Colon (tissue), 2 donors: ENCODE measurements around the gene ASCC2.
"Not testable (repeated sequence)": the region's sequence is repeated elsewhere in the genome, so short reads cannot be mapped to it uniquely, and the experiment has no call there.

Experiments
- FAIRE-seq: peaks from 2 replicates; lab custom pipeline; 2012; peaks lifted over from hg19 to GRCh38; lab: Jason Lieb, UNC
- donor health status: control.
- donor health status: control.

Gene ASCC2

GRCh38 chr22:29784451-29785361 is 53.4 kb downstream of the ASCC2 start:
- no peak for FAIRE-seq

DNA sequence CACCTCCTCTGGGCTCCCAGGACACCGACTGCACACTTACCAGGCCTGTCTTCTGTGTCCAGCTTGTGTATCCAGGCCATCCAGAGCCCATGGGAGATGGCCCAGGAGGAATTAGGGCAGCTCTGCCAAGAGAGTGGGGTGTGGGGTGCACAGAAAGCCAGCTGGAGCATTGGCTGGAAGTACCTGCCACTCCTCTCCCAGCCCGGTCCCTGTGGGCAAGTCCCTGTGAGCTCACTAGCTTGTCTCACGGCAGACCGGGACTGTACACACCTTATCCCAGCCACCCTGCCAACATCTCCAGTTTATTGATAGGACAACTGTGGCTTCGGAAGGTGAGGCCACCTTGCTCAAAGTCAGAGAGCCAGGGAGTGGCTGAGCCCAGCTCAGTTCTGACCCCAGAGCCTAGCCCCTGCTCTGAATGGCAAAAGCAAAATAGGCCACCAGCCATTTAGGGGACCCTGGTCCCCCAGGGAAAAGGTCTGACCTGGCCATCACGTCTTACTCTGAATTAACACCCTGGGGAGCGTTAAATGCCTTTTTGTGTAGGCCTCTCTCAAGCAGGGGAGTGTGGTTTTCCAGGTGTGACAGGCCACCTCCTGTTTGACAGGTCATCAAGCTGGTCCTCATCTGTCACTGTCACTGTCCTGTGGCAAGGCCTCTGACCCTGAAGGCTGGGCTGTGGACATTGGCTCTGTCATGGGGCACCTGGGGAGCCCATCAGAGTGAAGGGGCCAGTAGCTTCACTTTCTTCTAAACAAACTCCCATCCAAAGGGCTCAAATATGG is 55.8 kb downstream of the ASCC2 start:
- FAIRE-seq = no peak

GRCh38 chr22:29780748-29781676 is 57.1 kb downstream of the ASCC2 start:
- FAIRE-seq = no peak

GRCh38 chr22:29780220-29780619 is 57.9 kb downstream of the ASCC2 start:
- FAIRE-seq = no peak

GRCh38 chr22:29773233-29773632 is 64.8 kb downstream of the ASCC2 start:
- FAIRE-seq = no peak

- no peak for FAIRE-seq
These were observed 65.9 kb downstream of the ASCC2 start for GRCh38 chr22:29772170-29772641.

DNA sequence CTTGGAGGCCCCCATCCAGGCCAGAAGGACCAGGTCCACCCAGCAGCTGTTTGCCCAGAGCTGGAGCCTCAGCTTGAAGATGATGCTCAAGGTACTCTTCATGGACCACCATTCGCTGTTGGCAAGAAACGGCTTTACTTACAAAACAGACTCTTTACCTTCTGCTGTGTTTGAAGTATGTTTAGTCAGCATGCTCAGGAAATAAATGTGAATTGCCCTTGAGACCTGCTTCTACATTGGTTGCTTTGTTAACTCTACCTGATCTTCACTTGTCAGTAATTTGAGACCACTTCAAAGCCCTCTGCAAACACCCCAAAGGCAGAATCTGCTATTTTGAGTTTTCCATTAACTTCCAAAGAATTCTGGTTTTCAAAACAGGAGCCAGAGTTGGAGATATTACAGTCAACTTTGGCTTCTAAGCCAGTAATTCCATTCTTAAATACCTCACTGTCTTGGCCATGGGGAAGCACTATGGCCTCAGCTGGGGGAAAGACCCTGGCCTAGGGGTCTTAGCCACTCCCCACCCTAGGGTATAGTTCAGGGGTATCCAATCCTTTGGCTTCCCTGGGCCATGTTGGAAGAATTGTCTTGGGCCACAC is 68.3 kb downstream of the ASCC2 start:
- no peak for FAIRE-seq

GRCh38 chr22:29768052-29768693 is 69.9 kb downstream of the ASCC2 start:
- no peak for FAIRE-seq

GRCh38 chr22:29767171-29768051 is 70.7 kb downstream of the ASCC2 start, which contains the start of gene UQCR10:
UQCR10 (plus strand) TSS chr22:29767369; CDS start chr22:29767399, 30 bp downstream.
- no peak for FAIRE-seq

DNA sequence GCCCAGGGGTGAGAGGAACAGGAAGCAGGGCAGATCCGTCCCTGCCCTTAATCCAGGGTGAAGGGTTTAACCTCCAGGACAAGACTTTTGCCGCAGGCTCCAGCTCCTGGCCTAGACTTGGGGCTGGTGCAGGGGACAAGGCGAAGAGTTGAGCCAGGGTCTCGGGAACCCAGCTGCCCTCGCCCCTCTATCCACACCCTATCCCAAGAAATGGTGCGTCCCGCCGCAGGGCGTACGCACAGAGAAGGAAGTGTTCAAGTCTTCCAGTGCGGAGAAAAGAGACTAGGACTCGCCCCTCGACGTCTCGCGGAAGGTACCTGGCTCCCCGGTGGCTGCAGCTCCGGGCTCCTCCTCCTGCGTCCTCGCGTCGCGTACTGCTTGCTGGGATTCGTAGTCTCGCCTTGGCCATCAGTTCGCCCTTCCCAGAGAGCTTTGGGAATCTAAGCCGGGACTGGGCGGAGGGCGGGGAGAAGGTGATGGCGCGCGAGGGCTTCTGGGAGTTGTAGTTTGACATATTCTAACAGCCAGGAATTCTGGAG is 71.4 kb downstream of the ASCC2 start, which contains the start of gene ZMAT5:
Gene ZMAT5, minus strand, starts transcription at position 376 of the 539 bp plus-strand sequence. CDS start 18,463 bp downstream, outside the sequence.
- peak; percentile 24 for FAIRE-seq

- no peak for FAIRE-seq
These were observed 72.0 kb downstream of the ASCC2 start for GRCh38 chr22:29765905-29766631.

DNA sequence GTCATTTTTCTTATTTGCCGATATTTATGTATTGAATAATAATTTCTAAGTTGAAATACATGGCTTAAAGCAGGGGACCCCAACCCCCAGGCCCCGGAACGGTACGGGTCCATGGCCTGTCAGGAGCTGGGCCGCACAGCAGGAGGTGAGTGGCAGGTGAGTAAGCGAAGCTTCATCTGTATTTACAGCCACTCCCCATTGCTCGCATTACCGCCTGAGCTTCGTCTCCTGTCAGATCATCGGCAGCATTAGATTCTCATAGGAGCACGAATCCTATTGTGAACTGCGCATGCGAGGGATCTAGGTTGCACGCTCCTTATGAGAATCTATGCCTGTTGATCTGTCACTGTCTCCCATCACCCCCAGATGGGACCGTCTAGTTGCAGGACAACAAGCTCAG is 75.8 kb downstream of the ASCC2 start:
- FAIRE-seq = no peak

DNA sequence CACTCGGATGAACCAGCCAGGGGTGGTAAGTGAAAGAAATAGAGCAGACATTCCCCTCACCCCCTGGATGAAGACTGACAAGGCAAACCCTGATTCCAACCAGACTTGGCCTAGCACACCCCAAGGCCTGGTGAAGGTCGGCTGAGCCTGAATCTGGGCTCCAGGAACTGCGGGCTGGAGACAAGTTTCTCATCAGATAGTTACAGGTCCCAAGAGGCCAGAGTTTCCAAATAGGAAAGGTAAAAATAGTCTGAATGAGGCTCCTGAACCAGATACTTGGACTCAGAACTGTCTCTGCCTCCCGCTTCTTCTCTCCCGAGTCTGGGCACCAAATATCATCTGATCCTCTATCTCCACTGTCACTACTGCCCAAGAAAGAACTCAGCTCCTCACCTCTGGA is 79.1 kb downstream of the ASCC2 start:
- FAIRE-seq = no peak

DNA sequence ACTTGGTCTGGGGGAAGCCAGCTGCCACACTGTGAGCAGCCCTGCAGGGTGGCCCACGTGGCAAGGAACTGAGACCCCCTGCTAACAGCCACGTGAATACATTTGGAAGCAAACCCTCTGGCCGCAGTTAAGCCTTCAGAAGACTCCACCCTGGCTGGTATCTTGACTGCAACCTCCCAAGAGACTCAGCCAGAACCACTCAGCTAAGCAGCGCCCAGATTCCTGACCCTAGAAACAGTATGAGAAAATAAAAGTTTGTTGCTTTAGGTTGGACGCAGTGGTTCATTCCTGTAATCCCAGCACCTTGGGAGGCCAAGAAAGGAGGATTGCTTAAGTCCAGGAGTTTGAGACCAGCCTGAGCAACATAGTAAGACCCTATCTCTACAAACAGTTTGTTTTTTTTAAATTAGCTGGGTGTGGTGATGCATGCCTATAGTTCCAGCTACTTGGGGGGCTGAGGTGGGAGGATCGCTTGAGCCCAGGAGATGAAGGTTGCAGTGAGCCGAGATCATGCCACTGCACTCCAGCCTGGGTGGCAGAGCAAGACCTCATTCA is 79.9 kb downstream of the ASCC2 start:
- no peak for FAIRE-seq

- FAIRE-seq = no peak
These were observed 81.0 kb downstream of the ASCC2 start for GRCh38 chr22:29757096-29757495.

DNA sequence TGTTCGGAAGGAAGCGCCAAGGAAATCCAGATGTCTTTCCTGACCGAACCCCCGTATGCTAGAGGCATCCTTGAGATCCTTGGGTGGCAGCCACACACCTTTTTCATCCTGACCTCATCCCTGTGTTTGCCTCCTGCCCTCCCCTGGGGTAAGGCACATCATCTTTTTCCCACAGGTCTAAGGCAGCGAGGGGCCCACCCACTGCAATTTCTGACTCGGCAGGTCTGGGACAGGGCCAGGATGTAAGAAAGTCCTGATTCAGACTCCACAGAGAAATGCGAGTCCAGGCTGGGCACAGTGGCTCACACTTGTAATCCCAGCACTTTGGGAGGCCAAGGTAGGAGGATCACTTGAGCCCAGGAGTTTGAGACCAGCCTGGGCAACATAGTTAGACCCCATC is 81.7 kb downstream of the ASCC2 start:
- no peak for FAIRE-seq

- FAIRE-seq = no peak
These were observed 82.2 kb downstream of the ASCC2 start for GRCh38 chr22:29755889-29756288.

- FAIRE-seq = not testable (repeated sequence)
These were observed 83.2 kb downstream of the ASCC2 start for GRCh38 chr22:29754658-29755395.
